T follicular helper cell (primary cell): ENCODE measurements around the gene ZNF92.
"Not testable (repeated sequence)": the region's sequence is repeated elsewhere in the genome, so short reads cannot be mapped to it uniquely, and the experiment has no call there.

Experiments used
- DNase-seq: peaks from one replicate; pipeline ENCODE4 v3.0.0-alpha.2; 2020; ENCODE audit warnings: low read depth

ZNF92 gene

GRCh38 chr7:65429642-65430343 lies 56.1 kb downstream of the ZNF92 start:
- no peak for DNase-seq

- no peak for DNase-seq
These were observed 56.9 kb downstream of the ZNF92 start for GRCh38 chr7:65430344-65431186.

- DNase-seq: no peak
These were observed 60.7 kb downstream of the ZNF92 start for GRCh38 chr7:65434307-65434706.

- no peak for DNase-seq
These were observed 62.5 kb downstream of the ZNF92 start for GRCh38 chr7:65436163-65436562.

- DNase-seq: no peak
These were observed 64.9 kb downstream of the ZNF92 start for GRCh38 chr7:65438598-65438997.

GRCh38 chr7:65441010-65441409 lies 67.4 kb downstream of the ZNF92 start:
- no peak for DNase-seq

- no peak for DNase-seq
These were observed 70.7 kb downstream of the ZNF92 start for GRCh38 chr7:65444205-65444842.

GRCh38 chr7:65444899-65445823 lies 71.5 kb downstream of the ZNF92 start:
- DNase-seq: no peak

GRCh38 chr7:65447041-65447440 lies 73.4 kb downstream of the ZNF92 start:
- not testable (repeated sequence) for DNase-seq

GRCh38 chr7:65448816-65449504 lies 75.3 kb downstream of the ZNF92 start:
- DNase-seq: no peak

GRCh38 chr7:65449505-65449852 lies 75.8 kb downstream of the ZNF92 start:
- DNase-seq: no peak
